OCI-LY3 (cell line): ENCODE measurements around the gene AQP12A.

Experiments used
- H2AFZ ChIP-seq: fragments of 200-600, 300-600 bp; shearing (Covaris generic); 2 replicates; pipeline ENCODE4 v1.6.0; 2014; ENCODE audit warnings: antibody characterized with exemption, low read depth, low read length
- H3K27ac ChIP-seq: fragments of 200-600, 300-600 bp; sonication (generic); 2 replicates; pipeline ENCODE4 v1.5.1; 2014; ENCODE audit warnings: mild to moderate bottlenecking, low read length, moderate library complexity, mixed read lengths
- H3K27me3 ChIP-seq: fragments of 200-600, 300-600 bp; sonication (generic); 2 replicates; pipeline ENCODE4 v1.6.1; 2014; ENCODE audit warnings: low read depth, low read length, mixed read lengths
- H3K36me3 ChIP-seq: fragments of 200-600, 300-600 bp; sonication (generic); replicated peaks from 2 replicates; pipeline ENCODE3; 2014; ENCODE audit warnings: low read depth, low read length, mixed read lengths
- H3K4me1 ChIP-seq: fragments of 300-600, 200-600 bp; sonication (generic); 2 replicates; pipeline ENCODE4 v1.6.1; 2014; ENCODE audit warnings: low read length, mixed read lengths
- H3K4me2 ChIP-seq: fragments of 200-600, 300-600 bp; sonication (generic); 2 replicates; pipeline ENCODE4 v1.6.1; 2014; ENCODE audit warnings: low read length, mixed read lengths
- H3K4me3 ChIP-seq: fragments of 300-600, 200-600 bp; sonication (generic); 2 replicates; pipeline ENCODE4 v1.5.1; 2014; ENCODE audit warnings: antibody characterized with exemption, mild to moderate bottlenecking, low read length, moderate library complexity
- H3K79me2 ChIP-seq: fragments of 300-600, 200-600 bp; shearing (Covaris generic); 2 replicates; pipeline ENCODE4 v1.6.1; 2014; ENCODE audit warnings: mild to moderate bottlenecking, low read length, mixed read lengths
- H3K9ac ChIP-seq: fragments of 300-600, 200-600 bp; shearing (Covaris generic); 2 replicates; pipeline ENCODE4 v1.6.0; 2014; ENCODE audit warnings: mild to moderate bottlenecking, low read length, moderate library complexity
- H3K9me3 ChIP-seq: fragments of 200-600, 300-600 bp; shearing (Covaris generic); 2 replicates; pipeline ENCODE4 v1.6.1; 2014; ENCODE audit warnings: low read length, mixed read lengths; ENCODE audit not compliant: insufficient read depth
- H4K20me1 ChIP-seq: fragments of 200-600, 300-600 bp; sonication (generic); 2 replicates; pipeline ENCODE4 v1.6.1; 2016; ENCODE audit warnings: low read length, mixed read lengths; ENCODE audit not compliant: insufficient read depth
- CTCF ChIP-seq: fragments of 200-600, 300-600 bp; sonication (generic); IDR thresholded peaks from 2 replicates; pipeline ENCODE4 v1.5.1; 2014; ENCODE audit warnings: antibody characterized with exemption, low read length, low read depth
- EZH2phosphoT487 ChIP-seq: fragments of 200-600 bp; shearing (Covaris generic); IDR thresholded peaks from 2 replicates; pipeline ENCODE4 v1.6.1; 2018; ENCODE audit warnings: antibody characterized with exemption, mixed run types, low read depth

AQP12A gene

GRCh38 chr2:240646176-240646899, 45.3 kb upstream of the AQP12A start:
- no peak overlapping the region for H2AFZ ChIP-seq
- no peak overlapping the region for H3K4me3 ChIP-seq
- H3K27me3 ChIP-seq: no peaks in the 10 kb centered on the region
- no peak for TF ChIP-seq CTCF
- TF ChIP-seq EZH2phosphoT487: no peak
- no peaks in the 10 kb centered on the region for H3K79me2 ChIP-seq
- H4K20me1 ChIP-seq: no peaks in the 10 kb centered on the region
- H3K4me2 ChIP-seq: no peak overlapping the region
- no peaks in the 10 kb centered on the region for H3K9me3 ChIP-seq
- no peak overlapping the region for H3K27ac ChIP-seq
- no peaks in the 10 kb centered on the region for H3K36me3 ChIP-seq
- H3K9ac ChIP-seq: no peak overlapping the region
- H3K4me1 ChIP-seq: no peaks in the 10 kb centered on the region

GRCh38 chr2:240646900-240647502, 44.7 kb upstream of the AQP12A start:
- Histone ChIP-seq H3K36me3 (no peaks in the 10 kb centered on the region), H3K4me1 (no peaks in the 10 kb centered on the region), H2AFZ (no peak overlapping the region), H3K27ac (no peak overlapping the region), H3K4me2 (no peak overlapping the region), H3K79me2 (no peaks in the 10 kb centered on the region), H4K20me1 (no peaks in the 10 kb centered on the region), H3K9me3 (no peaks in the 10 kb centered on the region), H3K27me3 (no peaks in the 10 kb centered on the region), H3K4me3 (no peak overlapping the region), H3K9ac (no peak overlapping the region)
- TF ChIP-seq EZH2phosphoT487 (no peak), CTCF (no peak)

- no peak overlapping the region for H3K4me2 ChIP-seq
- no peak overlapping the region for H2AFZ ChIP-seq
- no peak overlapping the region for H3K4me3 ChIP-seq
- H3K27ac ChIP-seq: no peak overlapping the region
- no peaks in the 10 kb centered on the region for H3K27me3 ChIP-seq
- no peak for TF ChIP-seq EZH2phosphoT487
- TF ChIP-seq CTCF: no peak
- H4K20me1 ChIP-seq: no peaks in the 10 kb centered on the region
- no peak overlapping the region for H3K9ac ChIP-seq
- no peaks in the 10 kb centered on the region for H3K79me2 ChIP-seq
- H3K4me1 ChIP-seq: no peaks in the 10 kb centered on the region
- no peaks in the 10 kb centered on the region for H3K36me3 ChIP-seq
- H3K9me3 ChIP-seq: no peaks in the 10 kb centered on the region
Observed at GRCh38 chr2:240647503-240648154, 44.0 kb upstream of the AQP12A start.

GRCh38 chr2:240648155-240648649, 43.5 kb upstream of the AQP12A start:
- H3K79me2 ChIP-seq: no peaks in the 10 kb centered on the region
- H4K20me1 ChIP-seq: no peaks in the 10 kb centered on the region
- H3K36me3 ChIP-seq: no peaks in the 10 kb centered on the region
- no peak overlapping the region for H2AFZ ChIP-seq
- H3K4me3 ChIP-seq: no peak overlapping the region
- H3K9ac ChIP-seq: no peak overlapping the region
- no peaks in the 10 kb centered on the region for H3K4me1 ChIP-seq
- H3K9me3 ChIP-seq: no peaks in the 10 kb centered on the region
- TF ChIP-seq CTCF (no peak), EZH2phosphoT487 (no peak)
- no peaks in the 10 kb centered on the region for H3K27me3 ChIP-seq
- no peak overlapping the region for H3K27ac ChIP-seq
- H3K4me2 ChIP-seq: no peak overlapping the region
